Measurements from ENCODE around the gene ALDH1L1. TPM values are rescaled to one million over a fixed set of nuclear protein-coding genes. Genes with fewer than 3 reads are reported as not detected.

ALDH1L1 gene
- total RNA-seq, 1 experiment from 2014 or later, result 50.0 TPM

GRCh38 chr3:126179825-126180476, 435 bp downstream of the ALDH1L1 start:
- peak; percentile 59 to 70 for DNase-seq
- H3K36me3 ChIP-seq (ENCODE audit: low read depth), result no peaks in the 10 kb centered on the region
- H3F3A ChIP-seq (ENCODE audit: insufficient read depth, low read depth), result peaks cover 23% of the 10 kb centered on the region
- POLR2A ChIA-PET (ENCODE audit: unreplicated experiment), result interaction anchor here (0.6 to 0.7 kb wide), 2 partner anchors 35 to 73 kb away, joined by 3 to 5 read pairs; no protein-coding TSS in a partner anchor
- H3K27me3 ChIP-seq (ENCODE audit: insufficient read depth, low read depth), result no peaks in the 10 kb centered on the region
- CTCF ChIA-PET, result interaction anchor here (1.4 kb wide), 1 partner anchor 18 kb away, joined by 4 read pairs; no protein-coding TSS in a partner anchor
- peak overlapping the region; percentile 80 for H3K4me2 ChIP-seq
- peaks cover 3% of the 10 kb centered on the region; the same call in 1 of the 2 replicates for H3K9me3 ChIP-seq (ENCODE audit: insufficient read depth, low read depth)
- H3K4me1 ChIP-seq (replicated peaks; ENCODE audit: insufficient read depth), result peaks cover 14% of the 10 kb centered on the region; the same call in 1 of the 2 replicates
- H3K9me2 ChIP-seq (ENCODE audit: insufficient read depth), result no peaks in the 10 kb centered on the region
- H3K27ac ChIP-seq, result 0 out of 2 replicates have a peak overlapping the region, but pooled peaks have one; percentile 69
- H3K4me3 ChIP-seq, result peak overlapping the region; percentile 65
- H3K79me2 ChIP-seq (ENCODE audit: low read depth), result 0 out of 2 replicates have a peak, but pooled peaks cover 4% of the 10 kb centered on the region
- no peaks in the 10 kb centered on the region for H4K20me1 ChIP-seq (ENCODE audit: insufficient read depth)
- TF ChIP-seq EZH2 (IDR thresholded peaks at IDR 0.05; ENCODE audit: low read depth), result no peak
- no peak for TF ChIP-seq CTCF (conservative IDR thresholded peaks at IDR 0.05)
- TSS peak; percentile 40 for BruUV-seq (replicated peaks)
- peak overlapping the region; percentile 78 for H2AFZ ChIP-seq
- intact Hi-C loops (cut with micrococcal nuclease; ENCODE audit: unreplicated experiment), result loop anchor here (1.0 to 2.0 kb wide), 2 partner anchors 33 to 45 kb away; no protein-coding TSS in a partner anchor

DNA sequence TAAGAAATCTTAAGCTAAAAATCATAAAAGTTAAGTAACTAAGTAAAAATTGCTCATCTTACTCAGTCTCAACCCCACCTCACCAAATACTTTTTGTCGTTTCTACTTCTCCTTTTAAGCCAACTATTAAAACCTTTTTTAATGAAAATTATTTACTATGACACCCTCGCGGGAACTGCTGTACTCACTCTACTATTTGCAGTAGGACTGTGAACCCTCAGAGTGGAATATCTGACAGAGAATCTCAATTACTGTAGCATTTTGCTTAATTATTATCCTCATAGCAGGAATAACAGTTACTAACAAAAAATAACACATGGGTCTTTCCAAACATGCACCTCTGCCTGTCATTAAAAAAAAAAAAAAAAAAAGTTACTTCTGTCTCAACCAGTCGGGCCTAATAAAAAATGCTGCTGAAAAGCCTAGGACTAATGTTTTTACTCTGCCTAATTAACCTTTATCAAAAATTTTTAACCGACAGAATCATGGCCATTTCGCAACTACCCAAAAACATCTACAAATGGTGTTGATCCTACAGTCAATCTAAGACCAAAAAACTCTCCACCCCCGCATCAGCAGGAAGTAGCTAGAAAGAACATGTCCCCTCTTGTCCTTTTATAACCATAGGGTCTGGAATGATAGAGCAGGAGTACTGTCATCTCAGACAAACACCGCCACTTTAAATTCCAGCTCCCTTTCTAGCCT, 10.2 kb downstream of the ALDH1L1 start:
- ChIA-PET CTCF (interaction anchor here (0.7 kb wide), 2 partner anchors 27 to 484 kb away, joined by 3 to 4 read pairs; no protein-coding TSS in a partner anchor), POLR2A (ENCODE audit: unreplicated experiment) (no interaction called here)
- Histone ChIP-seq H2AFZ (no peak overlapping the region), H3K4me2 (no peak overlapping the region), H3F3A (ENCODE audit: insufficient read depth, low read depth) (no peaks in the 10 kb centered on the region), H3K27ac (no peak overlapping the region), H3K9me3 (ENCODE audit: insufficient read depth, low read depth) (no peaks in the 10 kb centered on the region), H3K27me3 (ENCODE audit: insufficient read depth, low read depth) (no peaks in the 10 kb centered on the region), H3K79me2 (ENCODE audit: low read depth) (no peaks in the 10 kb centered on the region), H3K9me2 (ENCODE audit: insufficient read depth) (no peaks in the 10 kb centered on the region), H3K36me3 (ENCODE audit: low read depth) (no peaks in the 10 kb centered on the region), H4K20me1 (ENCODE audit: insufficient read depth) (no peaks in the 10 kb centered on the region), H3K4me3 (no peak overlapping the region), H3K4me1 (replicated peaks; ENCODE audit: insufficient read depth) (peaks cover 18% of the 10 kb centered on the region; the same call in 1 of the 2 replicates)
- no TSS peak for BruUV-seq (replicated peaks)
- no peak for DNase-seq
- TF ChIP-seq CTCF (conservative IDR thresholded peaks at IDR 0.05), result no peak
- intact Hi-C loops (cut with micrococcal nuclease; ENCODE audit: unreplicated experiment), result no loop called here

- no peaks in the 10 kb centered on the region for H3K36me3 ChIP-seq (ENCODE audit: low read depth)
- no peaks in the 10 kb centered on the region for H3K9me3 ChIP-seq (ENCODE audit: insufficient read depth, low read depth)
- ChIA-PET CTCF (no interaction called here), POLR2A (ENCODE audit: unreplicated experiment) (interaction anchor here (0.5 to 0.6 kb wide), 2 partner anchors 24 to 416 kb away, joined by 3 to 4 read pairs; no protein-coding TSS in a partner anchor)
- no peak overlapping the region for H3K4me2 ChIP-seq
- H3F3A ChIP-seq (ENCODE audit: insufficient read depth, low read depth), result no peaks in the 10 kb centered on the region
- no peaks in the 10 kb centered on the region for H4K20me1 ChIP-seq (ENCODE audit: insufficient read depth)
- intact Hi-C loops (cut with micrococcal nuclease; ENCODE audit: unreplicated experiment), result loop anchor here (2.0 to 5.0 kb wide), 2 partner anchors 39 to 45 kb away; no protein-coding TSS in a partner anchor
- H3K9me2 ChIP-seq (ENCODE audit: insufficient read depth), result no peaks in the 10 kb centered on the region
- no peak overlapping the region for H2AFZ ChIP-seq
- DNase-seq, result no peak
- H3K4me3 ChIP-seq, result no peak overlapping the region
- no peaks in the 10 kb centered on the region for H3K79me2 ChIP-seq (ENCODE audit: low read depth)
- H3K27ac ChIP-seq, result no peak overlapping the region
- no peak for TF ChIP-seq CTCF (conservative IDR thresholded peaks at IDR 0.05)
- no peak for TF ChIP-seq EZH2 (IDR thresholded peaks at IDR 0.05; ENCODE audit: low read depth)
- H3K27me3 ChIP-seq (ENCODE audit: insufficient read depth, low read depth), result no peaks in the 10 kb centered on the region
- no TSS peak for BruUV-seq (replicated peaks)
- H3K4me1 ChIP-seq (replicated peaks; ENCODE audit: insufficient read depth), result peaks cover 18% of the 10 kb centered on the region; the same call in 1 of the 2 replicates
Measured at GRCh38 chr3:126167566-126167965, 12.8 kb downstream of the ALDH1L1 start.
